HG02938 (cell line): Measurements from ENCODE around the gene MS4A6E.

Experiments
- ATAC-seq: cut with Tn5 transposase; IDR thresholded peaks from one replicate; pipeline ENCODE4 v1.9.1; 2021; ENCODE audit warnings: mild to moderate bottlenecking, moderate library complexity; ENCODE audit not compliant: unreplicated experiment

MS4A6E gene

DNA sequence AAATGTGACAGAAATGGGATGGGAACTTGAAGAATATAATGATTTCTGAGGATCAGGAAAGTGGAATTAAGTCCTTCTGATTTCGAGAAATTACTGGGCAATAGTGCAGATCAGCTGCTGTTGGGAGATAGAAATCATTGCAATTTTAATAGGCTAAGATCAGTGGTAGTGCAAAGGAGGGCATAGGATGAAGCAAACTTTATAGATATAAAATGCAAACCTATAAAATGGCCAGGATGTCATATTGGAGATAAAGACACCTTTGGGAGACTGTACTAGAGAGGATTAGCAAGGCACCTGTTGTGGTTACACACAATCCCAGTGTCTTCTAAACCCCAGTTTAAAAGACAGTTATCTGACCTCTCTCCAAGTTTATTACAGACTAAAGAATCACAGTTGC, 44.8 kb downstream of the MS4A6E start:
- no peak for ATAC-seq

DNA sequence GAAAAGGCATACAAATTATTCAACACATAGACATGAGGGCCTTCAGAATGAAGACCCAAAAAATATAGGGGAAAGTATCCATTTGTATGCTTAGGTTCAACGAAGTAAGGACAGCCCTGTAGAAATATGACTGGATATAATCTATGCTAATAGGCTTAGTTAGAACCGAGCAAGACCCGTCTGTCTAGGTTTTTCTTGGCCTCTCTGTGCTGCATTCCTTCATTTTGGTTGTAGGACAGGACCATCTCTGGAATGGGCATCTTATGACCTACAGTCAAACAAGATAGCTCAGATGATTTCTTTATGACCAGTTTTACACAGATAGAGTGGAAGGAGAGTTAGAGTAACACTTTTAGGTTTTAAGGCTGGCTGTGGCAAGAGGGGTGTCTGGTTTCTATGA, 45.7 kb downstream of the MS4A6E start:
- ATAC-seq, result no peak

DNA sequence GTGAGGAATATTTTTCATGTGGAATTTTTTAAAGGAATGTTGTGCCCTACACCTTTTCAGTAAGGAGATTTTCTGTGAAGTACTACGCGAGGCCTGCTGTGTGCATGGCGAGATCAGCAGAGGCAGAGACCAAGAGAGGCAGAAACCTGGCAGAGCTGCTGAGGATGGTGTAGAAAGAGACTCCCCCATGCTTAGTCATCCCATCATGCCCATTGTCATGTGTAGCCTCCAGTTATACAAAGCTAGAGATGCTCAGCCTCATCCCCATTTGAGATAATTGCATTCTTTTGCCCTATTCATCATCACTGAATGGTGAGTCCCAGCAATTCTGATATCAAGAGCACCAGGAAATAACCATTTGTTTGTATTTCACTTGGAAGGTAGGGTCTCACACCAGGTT, 48.3 kb downstream of the MS4A6E start:
- no peak for ATAC-seq

DNA sequence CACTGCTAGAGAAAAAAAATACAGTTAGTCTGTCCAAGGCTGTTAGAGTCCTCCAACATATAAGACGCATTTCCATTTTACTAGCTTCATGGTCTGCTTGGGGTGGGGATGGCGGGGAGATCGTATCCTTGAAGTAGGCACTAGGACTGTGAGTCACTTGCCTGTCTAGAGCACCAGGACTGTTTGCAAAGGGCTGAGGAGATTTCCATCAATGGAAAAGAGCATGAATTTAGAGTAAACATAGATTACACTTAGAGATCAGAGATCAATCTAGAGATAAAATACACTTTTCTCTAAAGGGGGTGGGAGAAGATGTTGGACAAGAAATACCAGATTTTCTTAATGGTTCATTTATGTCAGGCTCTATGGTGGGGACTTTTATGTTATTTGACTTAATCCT, 49.5 kb downstream of the MS4A6E start:
- no peak for ATAC-seq

DNA sequence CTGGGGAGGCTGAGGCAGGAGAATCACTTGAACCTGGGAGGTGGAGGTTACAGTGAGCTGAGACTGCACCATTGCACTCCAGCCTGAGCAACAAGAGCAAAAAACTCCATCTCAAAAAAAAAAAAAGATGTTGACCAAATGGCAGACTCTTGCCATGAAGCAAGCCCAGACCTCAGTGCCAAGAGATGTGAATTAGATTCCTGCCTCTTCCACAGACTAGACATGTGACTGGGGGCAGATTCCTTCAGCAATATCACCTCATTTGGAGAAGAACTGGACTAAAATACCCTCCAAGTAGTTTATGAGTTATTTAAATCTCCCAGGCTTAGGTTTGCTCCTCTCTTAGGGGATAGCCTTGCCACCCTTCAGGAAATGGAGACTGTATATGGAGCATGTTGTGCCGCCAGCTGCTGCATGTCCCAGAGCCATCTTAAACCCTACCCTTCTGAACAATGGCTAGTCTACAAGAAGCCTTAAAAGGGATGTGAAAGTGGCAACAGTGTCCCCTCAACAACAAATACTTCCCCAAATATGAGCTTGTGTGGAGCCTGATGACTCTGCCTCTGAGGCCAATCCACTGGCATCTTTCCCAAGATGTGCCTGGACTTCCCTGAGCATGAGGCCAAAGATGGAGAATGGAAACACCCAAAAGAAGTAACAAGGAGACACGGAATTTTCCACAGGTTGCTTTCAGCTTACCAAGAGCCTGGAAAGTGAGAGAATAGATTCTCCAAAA, 50.5 kb downstream of the MS4A6E start:
- ATAC-seq, result no peak

DNA sequence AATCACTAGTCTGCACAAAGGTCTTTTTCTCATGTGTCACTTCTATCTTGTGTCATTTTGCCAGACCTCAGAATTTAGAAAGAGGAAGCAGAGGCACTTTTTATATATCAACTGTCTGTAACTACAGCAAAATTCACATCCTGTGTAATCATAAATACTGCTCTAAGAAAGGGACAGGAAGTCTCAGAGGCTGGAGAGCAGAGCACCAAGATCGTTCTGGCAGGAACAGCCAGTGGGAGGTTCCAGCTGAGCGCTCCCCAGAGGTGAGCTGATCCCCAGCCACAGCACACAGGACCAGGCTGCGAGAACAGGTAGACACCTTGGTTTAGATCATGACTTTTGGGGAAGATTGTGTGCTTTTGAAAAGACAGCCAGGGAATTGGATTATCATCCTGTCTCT, 51.3 kb downstream of the MS4A6E start, which contains the start of gene MS4A7:
TSS of gene MS4A7 (plus strand) at position 179 of the 400 bp plus-strand sequence. CDS start 4,610 bp downstream, outside the sequence.
- peak; percentile 87 for ATAC-seq

DNA sequence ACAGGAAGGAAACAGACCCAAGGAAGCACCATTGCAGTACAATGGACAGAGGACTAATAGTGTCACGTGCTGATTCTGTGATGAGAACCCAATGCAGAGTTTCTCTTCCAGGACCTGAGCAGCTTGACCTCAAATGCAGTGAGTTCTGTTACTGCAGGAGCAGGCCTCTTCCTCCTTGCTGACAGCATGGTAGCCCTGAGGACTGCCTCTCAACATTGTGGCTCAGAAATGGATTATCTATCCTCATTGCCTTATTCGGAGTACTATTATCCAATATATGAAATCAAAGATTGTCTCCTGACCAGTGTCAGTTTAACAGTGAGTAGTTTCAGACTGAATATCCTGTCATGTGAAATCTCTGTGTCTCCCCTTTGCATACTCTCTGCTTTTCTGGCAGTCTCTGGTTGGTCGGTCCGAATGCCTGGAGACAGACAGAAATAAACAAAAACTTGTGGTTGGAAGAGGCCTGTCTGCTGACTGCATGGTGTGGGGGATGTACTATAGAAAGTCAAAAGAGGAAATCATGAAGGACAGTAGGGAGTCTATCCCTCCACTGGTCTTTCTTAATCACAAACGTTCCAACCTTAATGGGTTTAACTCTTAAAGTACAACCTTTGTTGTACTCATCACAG, 62.3 kb downstream of the MS4A6E start:
- peak; percentile 97 for ATAC-seq

DNA sequence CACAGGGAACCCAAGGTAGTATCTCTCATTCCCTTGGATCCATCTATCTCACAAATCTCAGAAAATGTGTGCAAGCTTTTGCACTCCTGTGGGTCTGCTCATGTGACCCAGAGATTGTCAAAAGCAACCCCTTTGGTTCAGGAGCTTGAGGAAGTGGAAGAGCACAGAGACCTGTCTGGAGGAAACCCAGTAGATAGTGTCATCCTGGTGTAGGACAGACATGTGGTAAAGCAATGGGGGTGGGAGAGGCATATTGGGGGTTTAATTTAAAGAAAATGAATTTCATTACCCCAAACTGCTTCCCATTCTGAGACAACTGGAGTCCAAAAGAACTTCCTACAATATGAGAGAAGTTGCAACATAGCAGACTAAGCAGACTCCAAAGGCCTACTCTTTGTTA, 63.4 kb downstream of the MS4A6E start:
- ATAC-seq, result no peak
